Stimulated activated memory B cell treated with anti-CD40 and anti-IgM and Interleukin-4, amounts not matched to agents 10 μg/mL and 1 μg/mL and 100 μg/mL, for 72 hours (primary cell): ENCODE data around the gene ACSBG1.
A peak's percentile ranks its signal among the peaks of the same experiment; 100 is the strongest.
"Not testable (repeated sequence)": the region's sequence is repeated elsewhere in the genome, so short reads cannot be mapped to it uniquely, and the experiment has no call there.

Source experiments
- ATAC-seq: fragments of 150-1000 bp; cut with Tn5 transposase; 2 replicates; pipeline ENCODE4 v1.10.0; 2021
- H3K27ac Mint-ChIP-seq: one replicate; pipeline ENCODE4 v1.8.0; 2022; ENCODE audit warnings: mild to moderate bottlenecking, mixed read lengths
- H3K27me3 Mint-ChIP-seq: one replicate; pipeline ENCODE4 v1.8.0; 2022; ENCODE audit warnings: mixed read lengths
- H3K36me3 Mint-ChIP-seq: one replicate; pipeline ENCODE4 v1.8.0; 2022; ENCODE audit warnings: mixed read lengths
- H3K4me1 Mint-ChIP-seq: one replicate; pipeline ENCODE4 v1.8.0; 2022; ENCODE audit warnings: mixed read lengths
- H3K4me3 Mint-ChIP-seq: one replicate; pipeline ENCODE4 v1.8.0; 2022; ENCODE audit warnings: mild to moderate bottlenecking, moderate library complexity, mixed read lengths
- H3K9me3 Mint-ChIP-seq: one replicate; pipeline ENCODE4 v1.8.0; 2022; ENCODE audit warnings: mixed read lengths

ACSBG1 gene

DNA sequence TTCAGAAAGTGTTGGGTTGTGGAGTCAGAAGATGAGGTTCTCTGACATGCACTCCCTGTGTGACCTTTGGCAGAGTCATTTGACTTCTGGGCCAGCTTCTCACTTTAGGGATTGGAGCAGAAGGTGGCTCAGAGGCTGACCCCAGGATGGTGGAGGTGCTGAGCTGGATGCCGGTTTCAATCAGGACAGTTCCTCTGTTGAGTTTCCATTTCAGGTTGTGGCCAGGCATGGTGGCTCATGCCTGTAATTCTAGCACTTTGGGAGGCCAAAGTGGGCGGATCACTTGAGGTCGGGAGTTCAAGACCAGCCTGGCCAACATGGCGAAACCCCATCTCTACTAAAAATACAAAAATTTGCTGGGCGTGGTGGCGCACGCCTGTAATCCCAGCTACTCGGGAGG lies 83.3 kb downstream of the ACSBG1 start:
- not testable (repeated sequence) for H3K27me3 Mint-ChIP-seq, ATAC-seq, H3K9me3 Mint-ChIP-seq, H3K36me3 Mint-ChIP-seq
- peaks cover 38% of the 10 kb centered on the region for H3K4me1 Mint-ChIP-seq
- peak overlapping the region; percentile 93 for H3K27ac Mint-ChIP-seq
- peak overlapping the region; percentile 21 for H3K4me3 Mint-ChIP-seq

DNA sequence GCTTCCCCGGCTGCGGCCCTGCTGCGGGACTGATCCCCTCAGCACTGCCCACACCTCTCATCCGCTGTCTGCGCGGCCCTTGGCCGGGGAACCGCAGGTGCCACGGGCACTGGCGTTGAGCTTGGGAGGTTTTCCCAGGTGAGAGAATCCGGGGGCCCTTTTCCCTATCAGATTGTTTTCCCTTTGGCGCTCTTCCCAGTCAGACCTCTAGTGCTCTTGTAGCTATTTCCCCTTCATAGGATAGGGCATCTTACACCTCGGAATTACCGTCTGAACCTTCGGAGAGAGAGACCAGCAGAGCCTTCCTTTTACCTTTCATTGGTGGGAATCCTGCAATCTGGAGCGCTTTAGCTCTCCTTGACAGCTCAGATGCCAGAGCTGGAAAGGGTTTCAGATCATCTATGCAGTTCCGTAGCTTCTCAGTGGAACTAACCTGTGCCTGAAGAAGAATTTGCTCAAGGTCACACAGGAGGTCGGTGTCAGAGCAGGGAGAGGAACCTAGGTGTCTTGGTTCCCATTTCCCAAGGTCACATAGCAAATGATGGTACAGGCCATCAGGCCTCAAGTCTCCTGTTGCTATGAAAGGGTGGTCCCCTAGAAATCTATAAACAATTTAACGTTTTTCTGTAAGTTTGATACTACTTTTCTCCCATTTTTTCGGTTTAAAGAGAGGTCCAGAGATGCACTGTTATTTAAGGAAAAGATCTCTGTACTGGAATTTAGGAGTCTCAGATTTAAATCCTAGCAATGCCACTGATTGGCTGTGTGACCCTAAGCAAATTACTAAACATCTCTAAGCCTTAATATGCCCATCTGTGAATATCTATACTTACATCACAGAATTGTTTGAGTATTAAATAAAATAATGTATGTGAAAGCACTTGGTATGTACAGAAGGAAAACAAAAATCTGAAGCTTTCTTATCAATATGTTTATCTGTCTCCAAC lies 84.3 kb downstream of the ACSBG1 start:
- peaks cover 9% of the 10 kb centered on the region for H3K36me3 Mint-ChIP-seq
- no peaks in the 10 kb centered on the region for H3K9me3 Mint-ChIP-seq
- peak overlapping the region; percentile 93 for H3K27ac Mint-ChIP-seq
- H3K27me3 Mint-ChIP-seq, result no peaks in the 10 kb centered on the region
- peak overlapping the region; percentile 90 for H3K4me3 Mint-ChIP-seq
- peaks cover 38% of the 10 kb centered on the region for H3K4me1 Mint-ChIP-seq
- no peak for ATAC-seq

DNA sequence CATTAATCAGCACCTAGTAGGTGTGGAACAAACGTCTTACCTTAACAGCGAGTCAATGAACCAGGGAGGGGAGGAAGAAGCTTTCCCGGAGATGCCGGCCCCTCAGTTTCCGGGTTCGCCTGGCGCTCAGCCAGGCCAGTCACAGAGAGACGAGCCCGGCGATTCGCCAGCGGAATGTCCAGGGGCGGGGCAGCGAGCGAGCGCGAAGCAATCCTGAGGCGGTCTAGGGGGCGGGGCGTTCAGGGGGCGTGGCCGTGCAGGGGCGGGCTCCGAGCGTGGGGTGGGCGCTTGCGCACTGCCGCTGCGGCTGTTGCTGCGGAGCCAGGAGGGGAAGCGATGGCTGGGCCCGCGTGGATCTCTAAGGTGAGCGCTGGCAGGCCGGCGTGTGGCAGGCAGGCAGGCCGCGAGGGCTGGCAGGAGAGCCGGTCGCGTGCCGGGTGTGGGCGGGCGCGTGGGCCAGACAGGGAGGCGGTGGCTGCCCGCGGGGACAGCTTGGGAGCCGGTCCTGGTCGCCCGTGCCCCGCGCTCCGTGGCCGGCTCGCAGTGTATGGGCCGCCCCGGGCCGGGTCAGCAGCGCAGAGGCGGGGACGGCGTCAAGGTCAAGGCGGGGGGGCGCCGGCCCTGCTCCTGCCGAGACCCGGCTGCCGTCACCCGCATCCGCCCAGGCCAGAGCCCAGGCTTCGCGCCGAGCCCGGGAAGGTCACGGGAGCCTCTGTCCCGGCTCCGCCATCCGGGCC lies 85.1 kb downstream of the ACSBG1 start, which contains the start of gene IDH3A:
TSS of gene IDH3A (plus strand) at position 295 of the 737 bp plus-strand sequence. CDS start at position 337, 42 bp downstream.
- ATAC-seq, result peak; percentile 97
- peak within 1 kb of the TSS; percentile 93 for H3K27ac Mint-ChIP-seq
- no peaks in the 10 kb centered on the region for H3K9me3 Mint-ChIP-seq
- peaks cover 38% of the 10 kb centered on the region for H3K4me1 Mint-ChIP-seq
- peaks cover 9% of the 10 kb centered on the region for H3K36me3 Mint-ChIP-seq
- H3K4me3 Mint-ChIP-seq, result peak within 1 kb of the TSS; percentile 90
- H3K27me3 Mint-ChIP-seq, result no peaks in the 10 kb centered on the region

DNA sequence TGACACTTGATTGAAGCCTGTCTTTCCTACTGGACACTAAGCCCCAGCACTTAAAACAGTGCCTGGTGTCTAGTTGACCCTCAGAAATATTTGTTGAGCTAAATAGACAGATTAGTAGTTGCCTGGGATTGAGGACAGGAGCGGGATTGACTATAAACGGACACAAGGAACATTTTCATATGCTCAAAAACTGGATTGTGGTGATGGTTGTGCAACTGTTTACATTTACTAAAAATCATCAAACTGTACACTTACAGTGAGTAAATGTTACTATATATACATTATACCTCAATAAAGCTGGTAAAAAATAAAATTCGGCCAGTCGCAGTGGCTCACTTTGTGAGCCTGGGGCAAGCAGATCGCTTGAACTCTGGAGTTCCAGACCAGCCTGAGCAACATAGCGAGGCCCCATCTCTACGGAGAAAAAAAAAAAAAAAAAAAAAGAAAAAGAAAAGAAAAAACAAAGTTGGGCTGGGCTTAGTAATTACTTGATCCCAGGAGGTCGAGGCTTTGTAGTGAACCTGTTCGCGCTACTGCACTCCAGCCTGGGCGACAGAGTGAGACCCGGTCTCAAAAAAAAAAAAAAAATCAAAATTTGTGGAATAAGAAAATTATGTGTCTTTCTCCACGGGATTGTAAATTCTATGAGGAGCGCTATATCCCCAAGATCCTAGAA lies 85.8 kb downstream of the ACSBG1 start:
- no peaks in the 10 kb centered on the region for H3K27me3 Mint-ChIP-seq
- ATAC-seq, result peak; percentile 5
- peaks cover 38% of the 10 kb centered on the region for H3K4me1 Mint-ChIP-seq
- H3K4me3 Mint-ChIP-seq, result peak overlapping the region; percentile 90
- H3K36me3 Mint-ChIP-seq, result peaks cover 9% of the 10 kb centered on the region
- H3K27ac Mint-ChIP-seq, result peak overlapping the region; percentile 93
- no peaks in the 10 kb centered on the region for H3K9me3 Mint-ChIP-seq

DNA sequence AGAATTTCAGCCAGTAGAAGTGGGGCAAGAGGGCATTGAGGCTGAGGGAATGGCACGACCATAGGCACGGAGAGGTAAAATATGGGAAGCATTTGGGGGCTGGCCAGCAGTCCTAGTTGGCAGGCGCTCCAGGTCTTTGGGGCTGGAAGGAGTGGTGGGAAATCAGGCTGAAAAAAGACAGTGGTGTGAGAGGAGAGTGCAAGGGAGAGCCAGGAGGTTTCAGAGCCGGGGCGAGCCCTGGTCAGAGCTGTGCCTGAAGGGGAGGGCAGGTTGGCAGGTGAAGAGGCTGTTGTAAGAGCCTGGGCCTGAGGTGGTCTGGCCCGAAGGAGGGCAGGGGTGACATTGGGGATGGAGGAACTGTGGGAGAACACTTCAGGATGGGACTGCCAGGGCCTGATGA lies 86.8 kb downstream of the ACSBG1 start:
- Mint-ChIP-seq H3K4me3 (peak overlapping the region; percentile 41), H3K36me3 (peaks cover 4% of the 10 kb centered on the region), H3K27me3 (no peaks in the 10 kb centered on the region), H3K27ac (no peak overlapping the region), H3K9me3 (no peaks in the 10 kb centered on the region), H3K4me1 (peaks cover 31% of the 10 kb centered on the region)
- no peak for ATAC-seq

DNA sequence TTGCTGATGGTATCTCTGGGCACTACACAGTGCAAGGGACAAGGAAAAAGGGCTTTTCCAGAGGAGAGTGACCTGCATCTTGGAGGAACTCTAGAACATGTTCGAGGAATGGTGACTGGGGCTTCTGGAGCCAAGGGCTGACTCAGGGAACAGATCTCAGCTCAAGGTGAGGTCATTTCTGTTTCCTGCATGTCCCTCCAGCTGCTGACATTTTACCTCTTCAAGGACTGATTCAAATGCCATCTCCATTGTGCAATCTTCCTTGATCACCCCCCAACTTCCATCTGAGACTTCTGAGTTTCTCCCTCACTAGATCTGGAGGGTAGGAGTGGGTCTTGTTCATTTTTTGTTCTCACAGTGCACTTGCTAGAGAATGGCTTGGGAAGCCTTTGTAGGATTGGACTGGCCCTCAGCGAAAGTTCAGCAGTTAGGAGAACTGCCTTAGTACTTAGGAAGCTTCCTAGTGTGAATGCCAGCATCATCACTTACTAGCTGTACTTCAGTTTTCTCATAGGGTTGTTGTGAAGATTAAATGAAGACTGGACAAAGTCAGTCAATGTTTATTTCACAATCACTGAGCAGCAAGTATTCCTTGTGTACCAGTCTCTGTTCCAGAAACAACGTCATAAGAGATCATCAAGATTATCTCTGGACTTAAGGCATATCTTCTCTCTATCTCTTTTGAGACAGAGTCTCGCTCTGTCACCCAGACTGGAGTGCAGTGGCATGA lies 87.8 kb downstream of the ACSBG1 start:
- no peaks in the 10 kb centered on the region for H3K9me3 Mint-ChIP-seq
- H3K36me3 Mint-ChIP-seq, result peaks cover 4% of the 10 kb centered on the region
- H3K4me3 Mint-ChIP-seq, result no peak overlapping the region
- peaks cover 28% of the 10 kb centered on the region for H3K4me1 Mint-ChIP-seq
- H3K27ac Mint-ChIP-seq, result no peak overlapping the region
- H3K27me3 Mint-ChIP-seq, result no peaks in the 10 kb centered on the region
- no peak for ATAC-seq

DNA sequence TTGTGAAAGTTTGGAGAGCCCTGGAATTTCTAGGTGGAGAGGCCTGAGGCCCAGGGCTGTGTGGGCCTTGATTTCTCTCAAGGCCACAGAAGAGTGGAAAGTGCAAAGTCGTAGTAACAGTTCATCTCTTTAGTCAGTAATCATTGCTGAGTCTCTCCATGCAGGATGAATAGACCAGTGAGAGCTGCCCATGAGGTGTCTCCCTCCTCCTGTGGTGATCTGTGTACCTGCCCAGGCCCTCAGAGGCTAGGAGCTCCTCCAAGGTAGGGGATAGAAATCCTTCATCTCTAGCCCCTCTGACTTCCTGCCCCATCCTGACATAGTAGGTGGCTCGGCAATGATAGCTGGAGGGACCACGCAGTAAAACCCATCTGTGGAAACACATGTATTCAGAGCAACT lies 92.0 kb downstream of the ACSBG1 start:
- peaks cover 3% of the 10 kb centered on the region for H3K4me1 Mint-ChIP-seq
- ATAC-seq, result no peak
- no peak overlapping the region for H3K27ac Mint-ChIP-seq
- H3K27me3 Mint-ChIP-seq, result no peaks in the 10 kb centered on the region
- no peak overlapping the region for H3K4me3 Mint-ChIP-seq
- no peaks in the 10 kb centered on the region for H3K9me3 Mint-ChIP-seq
- no peaks in the 10 kb centered on the region for H3K36me3 Mint-ChIP-seq

DNA sequence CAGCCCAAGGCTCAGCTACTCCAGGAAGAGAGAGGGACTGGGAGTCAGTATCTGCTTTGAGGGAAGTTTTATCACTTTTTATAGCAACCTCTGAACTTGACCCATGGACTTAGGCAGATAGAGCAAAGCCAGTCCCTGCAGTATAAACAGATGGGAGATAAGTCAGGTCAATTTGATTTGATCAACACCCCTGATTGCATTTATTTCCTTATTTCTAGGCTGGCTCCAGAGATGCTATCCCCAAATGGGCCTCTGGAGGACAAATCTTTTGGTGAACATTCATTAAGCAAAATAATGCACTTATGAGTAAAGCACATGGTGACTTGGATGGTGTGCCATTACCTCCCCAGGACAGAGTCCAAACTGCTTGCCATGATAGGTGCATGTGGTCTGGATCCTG lies 94.1 kb downstream of the ACSBG1 start:
- no peaks in the 10 kb centered on the region for H3K9me3 Mint-ChIP-seq
- no peaks in the 10 kb centered on the region for H3K27me3 Mint-ChIP-seq
- no peaks in the 10 kb centered on the region for H3K36me3 Mint-ChIP-seq
- H3K4me1 Mint-ChIP-seq, result no peaks in the 10 kb centered on the region
- no peak for ATAC-seq
- peak overlapping the region; percentile 21 for H3K27ac Mint-ChIP-seq
- H3K4me3 Mint-ChIP-seq, result no peak overlapping the region

DNA sequence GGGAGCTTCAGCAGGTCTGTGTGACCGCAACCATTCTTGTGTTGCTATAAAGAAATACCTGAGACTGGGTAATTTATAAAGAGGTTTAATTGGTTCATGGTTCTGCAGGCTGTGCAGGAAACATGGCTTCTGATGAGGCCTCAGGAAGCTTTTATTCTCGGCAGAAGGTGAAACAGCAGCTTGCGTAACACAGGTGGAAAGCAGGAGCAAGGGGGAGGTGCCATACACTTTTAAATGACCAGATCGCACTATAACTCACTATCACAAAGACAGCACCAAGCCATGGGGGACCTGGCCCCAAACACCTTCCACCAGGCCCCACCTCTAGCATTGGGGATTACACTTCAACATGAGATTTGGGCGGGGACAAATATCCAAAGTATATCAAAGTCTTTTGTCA lies 94.8 kb downstream of the ACSBG1 start:
- Mint-ChIP-seq H3K27me3 (no peaks in the 10 kb centered on the region), H3K9me3 (no peaks in the 10 kb centered on the region), H3K4me1 (no peaks in the 10 kb centered on the region), H3K4me3 (no peak overlapping the region), H3K27ac (no peak overlapping the region), H3K36me3 (no peaks in the 10 kb centered on the region)
- no peak for ATAC-seq

DNA sequence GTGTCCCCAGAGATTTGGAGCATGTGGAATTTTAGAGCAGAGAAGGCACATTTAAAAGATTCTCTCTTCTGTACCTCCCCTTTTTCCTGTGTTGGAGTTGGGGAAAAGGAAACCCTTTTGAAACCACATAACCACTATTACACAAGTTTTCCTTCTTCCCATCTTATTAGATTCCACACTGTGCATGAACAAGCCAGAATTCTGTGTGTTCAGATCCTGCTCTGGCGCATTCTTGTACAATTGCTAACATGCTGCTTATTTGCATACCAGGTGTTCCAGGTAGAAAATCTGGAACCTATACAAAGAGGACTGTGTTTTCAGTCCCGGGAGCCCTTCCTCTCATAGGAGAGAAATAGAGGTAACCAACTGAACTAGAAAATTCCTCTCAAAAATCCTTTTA lies 100.6 kb downstream of the ACSBG1 start:
- no peak for ATAC-seq
- Mint-ChIP-seq H3K4me1 (peaks cover 12% of the 10 kb centered on the region), H3K27ac (no peak overlapping the region), H3K4me3 (no peak overlapping the region), H3K36me3 (no peaks in the 10 kb centered on the region), H3K9me3 (no peaks in the 10 kb centered on the region), H3K27me3 (no peaks in the 10 kb centered on the region)

DNA sequence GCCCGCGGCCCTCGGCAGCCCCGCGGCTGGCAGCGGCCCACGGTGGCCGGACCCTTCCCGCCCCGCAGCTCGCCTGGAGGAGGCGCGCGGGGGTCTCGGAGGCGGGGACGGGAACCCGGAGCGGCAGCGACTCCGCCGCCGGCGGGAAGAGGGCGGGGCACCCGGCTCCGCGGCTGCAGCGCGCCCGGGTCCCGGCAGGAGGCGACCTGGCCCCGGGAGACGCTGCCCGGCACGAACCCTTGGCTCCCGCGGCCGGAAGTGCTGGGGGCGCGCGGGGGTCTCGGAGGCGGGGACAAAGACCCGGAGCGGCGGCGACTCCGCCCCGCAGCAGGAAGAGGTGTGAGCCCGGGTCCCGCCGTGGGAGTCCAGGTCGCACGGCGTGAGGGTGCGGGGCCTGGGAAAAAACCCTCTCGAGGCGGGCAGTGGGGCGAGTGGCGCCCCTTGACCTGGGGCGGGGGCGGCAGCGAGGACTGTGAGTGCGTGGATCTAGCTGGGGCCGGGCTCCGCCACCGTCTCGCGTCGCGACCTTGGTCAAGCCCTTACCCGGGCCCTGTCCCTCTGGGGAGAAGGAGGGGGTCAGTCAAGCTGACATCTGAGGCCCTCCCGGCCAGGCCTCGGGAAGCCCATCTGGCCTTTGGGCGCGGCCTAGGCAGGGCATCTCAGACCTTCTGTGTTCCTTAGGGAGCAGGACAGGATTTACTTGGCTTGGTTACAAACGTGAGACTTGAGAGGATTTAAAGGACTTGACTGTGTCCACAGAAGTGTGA lies 102.9 kb downstream of the ACSBG1 start, which contains the start of gene CIB2:
TSS of gene CIB2 (minus strand) at position 151 of the 767 bp plus-strand sequence. CDS start 230 bp downstream, outside the sequence.
- Mint-ChIP-seq H3K9me3 (no peaks in the 10 kb centered on the region), H3K36me3 (no peaks in the 10 kb centered on the region), H3K4me3 (peak within 1 kb of the TSS; percentile 84), H3K4me1 (peaks cover 12% of the 10 kb centered on the region), H3K27me3 (no peaks in the 10 kb centered on the region), H3K27ac (peak within 1 kb of the TSS; percentile 84)
- ATAC-seq, result peak; percentile 88

DNA sequence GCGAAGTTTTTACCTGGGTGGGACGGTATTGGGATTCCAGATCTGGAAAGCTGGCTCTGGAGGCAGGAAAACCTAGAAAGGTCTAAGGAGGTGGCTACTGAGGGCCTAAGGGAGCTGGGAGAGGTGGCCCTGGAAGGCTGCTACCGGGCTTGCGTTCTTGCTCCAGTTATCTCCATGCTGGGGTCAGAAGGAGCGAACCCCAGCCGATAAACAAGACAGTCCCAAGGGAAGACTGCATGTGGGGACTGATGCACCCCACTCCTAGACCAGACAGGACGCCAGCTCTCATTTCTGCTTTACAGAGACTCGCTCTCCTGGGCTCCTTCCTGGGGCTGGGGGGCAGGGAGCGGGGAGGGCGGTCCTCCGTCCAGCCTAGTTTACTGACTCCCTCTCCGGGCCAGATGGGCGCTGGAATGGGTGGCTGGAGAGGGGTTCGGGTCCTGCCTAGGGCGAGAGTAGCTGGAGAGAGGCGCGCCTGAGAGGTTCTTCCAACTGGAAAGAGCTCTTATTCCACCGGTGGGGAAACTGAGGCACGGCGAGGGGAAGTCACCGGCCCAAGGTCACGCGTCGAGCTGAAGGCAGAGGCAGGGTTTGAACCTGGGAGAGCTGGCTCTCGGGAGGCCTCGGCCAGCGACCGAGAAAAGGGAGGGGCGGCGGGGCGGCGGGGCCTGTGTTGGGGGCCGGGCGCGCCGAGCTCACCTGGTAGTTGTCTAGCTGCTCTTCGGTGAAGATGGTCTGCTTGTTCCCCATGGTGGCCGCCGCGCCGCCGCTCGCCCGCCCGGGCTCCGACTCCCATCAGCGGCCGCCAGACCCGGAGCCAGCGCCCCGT lies 103.7 kb downstream of the ACSBG1 start:
- Mint-ChIP-seq H3K27me3 (no peaks in the 10 kb centered on the region), H3K9me3 (no peaks in the 10 kb centered on the region), H3K36me3 (no peaks in the 10 kb centered on the region), H3K4me1 (peaks cover 12% of the 10 kb centered on the region), H3K4me3 (peak overlapping the region; percentile 84), H3K27ac (peak overlapping the region; percentile 84)
- peak; percentile 74 for ATAC-seq

DNA sequence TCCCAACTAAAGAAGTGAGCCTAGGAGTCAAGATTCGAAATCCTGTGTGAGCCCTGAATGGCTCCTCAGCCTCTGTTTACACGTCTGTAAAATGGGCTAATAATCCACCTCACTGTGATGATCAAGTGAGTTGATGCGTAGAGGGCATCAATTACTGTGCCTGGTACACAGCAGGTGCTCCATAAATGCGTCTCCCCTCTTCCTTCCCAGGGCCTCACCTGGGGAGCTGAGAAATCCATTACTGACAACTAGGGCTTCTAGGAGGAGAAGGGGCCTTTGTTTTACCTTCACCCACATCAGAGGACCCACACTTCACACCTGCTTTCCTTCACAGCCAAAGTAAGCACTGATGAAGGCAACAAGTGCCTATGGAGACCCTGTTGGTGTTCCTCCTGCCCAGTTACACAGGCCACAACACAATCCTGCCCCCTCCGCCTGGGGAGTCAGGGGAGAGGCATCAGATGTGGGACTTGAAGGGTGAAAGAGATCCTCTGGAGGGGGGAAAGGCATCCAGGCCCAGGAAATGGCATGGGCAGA lies 104.5 kb downstream of the ACSBG1 start:
- H3K27me3 Mint-ChIP-seq, result no peaks in the 10 kb centered on the region
- peaks cover 12% of the 10 kb centered on the region for H3K4me1 Mint-ChIP-seq
- no peaks in the 10 kb centered on the region for H3K36me3 Mint-ChIP-seq
- peak overlapping the region; percentile 84 for H3K4me3 Mint-ChIP-seq
- peak overlapping the region; percentile 84 for H3K27ac Mint-ChIP-seq
- H3K9me3 Mint-ChIP-seq, result no peaks in the 10 kb centered on the region
- ATAC-seq, result no peak
